ENCODE results near the gene NEURL3.

Gene NEURL3

GRCh38 chr2:96520697-96521096 is 15.5 kb upstream of the NEURL3 start:
- Histone ChIP-seq H3F3A (ENCODE audit: insufficient read depth) (no peaks in the 10 kb centered on the region), H3K9ac (ENCODE audit: low read length) (no peak overlapping the region), H2AFZ (ENCODE audit: low read depth, low read length, severe bottlenecking) (no peak overlapping the region), H3K27ac (ENCODE audit: low read depth, low read length) (no peak overlapping the region), H3K27me3 (ENCODE audit: low read length) (peaks cover 4% of the 10 kb centered on the region; the same call in 1 of the 2 replicates), H3K79me2 (ENCODE audit: insufficient read depth, low read length) (no peaks in the 10 kb centered on the region), H3K4me3 (ENCODE audit: insufficient read depth, low read length, poor library complexity, severe bottlenecking) (no peak overlapping the region), H3K9me3 (ENCODE audit: insufficient read depth, low read length) (peaks cover 4% of the 10 kb centered on the region; the same call in 1 of the 2 replicates), H3K4me2 (ENCODE audit: low read depth, low read length, poor library complexity, severe bottlenecking) (no peak overlapping the region), H3K9me2 (replicated peaks; ENCODE audit: insufficient read depth, low read length) (no peaks in the 10 kb centered on the region), H3K36me3 (ENCODE audit: low read length) (no peaks in the 10 kb centered on the region), H4K20me1 (ENCODE audit: low read depth, low read length) (no peaks in the 10 kb centered on the region)
- TF ChIP-seq CTCF (IDR thresholded peaks at IDR 0.05; ENCODE audit: insufficient read depth, low read length, poor library complexity, severe bottlenecking): no peak

DNA sequence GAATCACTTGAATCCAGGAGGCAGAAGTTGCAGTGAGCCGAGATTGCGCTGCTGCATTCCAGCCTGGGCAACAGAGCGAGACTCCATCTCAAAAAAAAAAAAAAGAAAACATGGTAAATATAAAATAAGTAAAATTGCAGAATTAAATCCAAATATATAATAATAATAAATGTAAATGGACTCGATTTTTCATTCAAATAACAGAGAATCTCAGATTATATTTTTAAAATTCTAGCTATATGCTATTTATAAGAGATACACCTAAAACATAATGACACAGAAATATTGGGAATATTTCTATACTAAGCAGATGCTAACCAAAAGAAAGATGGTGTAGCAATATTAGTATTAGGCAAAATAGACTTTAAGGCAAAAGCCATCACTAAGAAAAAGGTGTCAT is 15.1 kb upstream of the NEURL3 start:
- Histone ChIP-seq H4K20me1 (ENCODE audit: low read depth, low read length) (no peaks in the 10 kb centered on the region), H3K4me3 (ENCODE audit: insufficient read depth, low read length, poor library complexity, severe bottlenecking) (no peak overlapping the region), H3K9me3 (ENCODE audit: insufficient read depth, low read length) (peaks cover 4% of the 10 kb centered on the region; the same call in 1 of the 2 replicates), H3K4me2 (ENCODE audit: low read depth, low read length, poor library complexity, severe bottlenecking) (no peak overlapping the region), H3K27me3 (ENCODE audit: low read length) (peaks cover 4% of the 10 kb centered on the region; the same call in 1 of the 2 replicates), H3F3A (ENCODE audit: insufficient read depth) (no peaks in the 10 kb centered on the region), H3K9me2 (replicated peaks; ENCODE audit: insufficient read depth, low read length) (no peaks in the 10 kb centered on the region), H3K79me2 (ENCODE audit: insufficient read depth, low read length) (no peaks in the 10 kb centered on the region), H2AFZ (ENCODE audit: low read depth, low read length, severe bottlenecking) (no peak overlapping the region), H3K27ac (ENCODE audit: low read depth, low read length) (no peak overlapping the region), H3K36me3 (ENCODE audit: low read length) (no peaks in the 10 kb centered on the region), H3K9ac (ENCODE audit: low read length) (no peak overlapping the region)
- TF ChIP-seq CTCF (IDR thresholded peaks at IDR 0.05; ENCODE audit: insufficient read depth, low read length, poor library complexity, severe bottlenecking) (no peak), EZH2phosphoT487 (conservative IDR thresholded peaks at IDR 0.05; ENCODE audit: low read length) (no peak)

- H4K20me1 ChIP-seq (ENCODE audit: low read depth, low read length): no peaks in the 10 kb centered on the region
- no peaks in the 10 kb centered on the region for H3K36me3 ChIP-seq (ENCODE audit: low read length)
- H2AFZ ChIP-seq (ENCODE audit: low read depth, low read length, severe bottlenecking): no peak overlapping the region
- H3K4me3 ChIP-seq (ENCODE audit: insufficient read depth, low read length, poor library complexity, severe bottlenecking): no peak overlapping the region
- H3K9me3 ChIP-seq (ENCODE audit: insufficient read depth, low read length): peaks cover 4% of the 10 kb centered on the region; the same call in 1 of the 2 replicates
- H3K4me2 ChIP-seq (ENCODE audit: low read depth, low read length, poor library complexity, severe bottlenecking): no peak overlapping the region
- H3K27ac ChIP-seq (ENCODE audit: low read depth, low read length): no peak overlapping the region
- no peak overlapping the region for H3K9ac ChIP-seq (ENCODE audit: low read length)
- no peaks in the 10 kb centered on the region for H3K79me2 ChIP-seq (ENCODE audit: insufficient read depth, low read length)
- H3K27me3 ChIP-seq (ENCODE audit: low read length): peaks cover 4% of the 10 kb centered on the region
- TF ChIP-seq EZH2phosphoT487 (conservative IDR thresholded peaks at IDR 0.05; ENCODE audit: low read length) (no peak), CTCF (IDR thresholded peaks at IDR 0.05; ENCODE audit: insufficient read depth, low read length, poor library complexity, severe bottlenecking) (no peak)
- H3F3A ChIP-seq (ENCODE audit: insufficient read depth): no peaks in the 10 kb centered on the region
- no peaks in the 10 kb centered on the region for H3K9me2 ChIP-seq (replicated peaks; ENCODE audit: insufficient read depth, low read length)
Measured at GRCh38 chr2:96517079-96517478, 11.9 kb upstream of the NEURL3 start.

All from SU-DHL-6 (cell line).